HepG2 (cell line): Measurements from ENCODE around the gene TOR1A.
"Not testable (repeated sequence)": the region's sequence is repeated elsewhere in the genome, so short reads cannot be mapped to it uniquely, and the experiment has no call there.

Experiments used
- CTCF ChIP-seq: sonication (generic); formaldehyde crosslinking; IDR thresholded peaks from 2 replicates; pipeline ENCODE4 v1.5.0; 2020; ENCODE audit warnings: mild to moderate bottlenecking, missing genetic modification reagents, moderate library complexity
- FOSL1 ChIP-seq: sonication (generic); formaldehyde crosslinking; IDR thresholded peaks from 2 replicates; pipeline ENCODE4 v1.9.0; 2021; ENCODE audit warnings: missing genetic modification reagents, borderline replicate concordance
- POLR2AphosphoS2 ChIP-seq: IDR thresholded peaks from 2 replicates; pipeline ENCODE4 v1.6.1; 2011; ENCODE audit warnings: low read depth, low read length, improper control_type of control experiment
- POLR2G ChIP-seq: fragments of 200-400 bp; formaldehyde crosslinking; IDR thresholded peaks from 2 replicates; pipeline ENCODE4 v1.6.1; 2018; ENCODE audit warnings: mild to moderate bottlenecking, low read depth, low read length, moderate library complexity
- RBAK ChIP-seq: sonication (generic); formaldehyde crosslinking; IDR thresholded peaks from 2 replicates; pipeline ENCODE4 v1.5.1; 2020; ENCODE audit warnings: mild to moderate bottlenecking, missing genetic modification reagents
- ZBTB46 ChIP-seq: sonication (generic); formaldehyde crosslinking; IDR thresholded peaks from 2 replicates; pipeline ENCODE4 v1.4.0; 2020; ENCODE audit warnings: mild to moderate bottlenecking, missing genetic modification reagents, borderline replicate concordance
- ZNF124 ChIP-seq: sonication (generic); formaldehyde crosslinking; IDR thresholded peaks from 2 replicates; pipeline ENCODE4 v1.4.0; 2020; ENCODE audit warnings: missing genetic modification reagents
- ZNF180 ChIP-seq: sonication (generic); formaldehyde crosslinking; IDR thresholded peaks from 2 replicates; pipeline ENCODE4 v1.4.0; 2020; ENCODE audit warnings: low read depth, missing genetic modification reagents, borderline replicate concordance
- ZNF274 ChIP-seq: sonication (generic); formaldehyde crosslinking; IDR thresholded peaks from 2 replicates; pipeline ENCODE4 v1.5.1; 2020; ENCODE audit warnings: mild to moderate bottlenecking, missing genetic modification reagents
- ZNF7 ChIP-seq: IDR thresholded peaks from 2 replicates; pipeline ENCODE4 v1.6.1; 2016; ENCODE audit warnings: missing biosample characterization, missing genetic modification reagents
- TF ChIP-seq, protein P1 (sequence below): sonication (generic); formaldehyde crosslinking; IDR thresholded peaks from 2 replicates; pipeline ENCODE4 v1.5.0; 2020; ENCODE audit warnings: mild to moderate bottlenecking, missing genetic modification reagents
- TF ChIP-seq, protein P2 (sequence below): sonication (generic); formaldehyde crosslinking; IDR thresholded peaks from 2 replicates; pipeline ENCODE4 v1.8.1; 2023; ENCODE audit warnings: missing genetic modification reagents, inconsistent platforms, borderline replicate concordance
- TF ChIP-seq, protein P3 (sequence below): sonication (generic); formaldehyde crosslinking; conservative IDR thresholded peaks from 2 replicates; pipeline ENCODE4 v1.4.0; 2020; ENCODE audit warnings: missing genetic modification reagents

- TF ChIP-seq, protein P1, sequence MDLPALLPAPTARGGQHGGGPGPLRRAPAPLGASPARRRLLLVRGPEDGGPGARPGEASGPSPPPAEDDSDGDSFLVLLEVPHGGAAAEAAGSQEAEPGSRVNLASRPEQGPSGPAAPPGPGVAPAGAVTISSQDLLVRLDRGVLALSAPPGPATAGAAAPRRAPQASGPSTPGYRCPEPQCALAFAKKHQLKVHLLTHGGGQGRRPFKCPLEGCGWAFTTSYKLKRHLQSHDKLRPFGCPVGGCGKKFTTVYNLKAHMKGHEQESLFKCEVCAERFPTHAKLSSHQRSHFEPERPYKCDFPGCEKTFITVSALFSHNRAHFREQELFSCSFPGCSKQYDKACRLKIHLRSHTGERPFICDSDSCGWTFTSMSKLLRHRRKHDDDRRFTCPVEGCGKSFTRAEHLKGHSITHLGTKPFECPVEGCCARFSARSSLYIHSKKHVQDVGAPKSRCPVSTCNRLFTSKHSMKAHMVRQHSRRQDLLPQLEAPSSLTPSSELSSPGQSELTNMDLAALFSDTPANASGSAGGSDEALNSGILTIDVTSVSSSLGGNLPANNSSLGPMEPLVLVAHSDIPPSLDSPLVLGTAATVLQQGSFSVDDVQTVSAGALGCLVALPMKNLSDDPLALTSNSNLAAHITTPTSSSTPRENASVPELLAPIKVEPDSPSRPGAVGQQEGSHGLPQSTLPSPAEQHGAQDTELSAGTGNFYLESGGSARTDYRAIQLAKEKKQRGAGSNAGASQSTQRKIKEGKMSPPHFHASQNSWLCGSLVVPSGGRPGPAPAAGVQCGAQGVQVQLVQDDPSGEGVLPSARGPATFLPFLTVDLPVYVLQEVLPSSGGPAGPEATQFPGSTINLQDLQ (CRISPR knock-in tag): not testable (repeated sequence)
- not testable (repeated sequence) for TF ChIP-seq CTCF (CRISPR knock-in tag); POLR2AphosphoS2; ZNF180; ZNF7 (CRISPR knock-in tag); ZBTB46; ZNF124; RBAK (CRISPR knock-in tag); ZNF274; POLR2G; FOSL1 (CRISPR knock-in tag)
- TF ChIP-seq, protein P2, sequence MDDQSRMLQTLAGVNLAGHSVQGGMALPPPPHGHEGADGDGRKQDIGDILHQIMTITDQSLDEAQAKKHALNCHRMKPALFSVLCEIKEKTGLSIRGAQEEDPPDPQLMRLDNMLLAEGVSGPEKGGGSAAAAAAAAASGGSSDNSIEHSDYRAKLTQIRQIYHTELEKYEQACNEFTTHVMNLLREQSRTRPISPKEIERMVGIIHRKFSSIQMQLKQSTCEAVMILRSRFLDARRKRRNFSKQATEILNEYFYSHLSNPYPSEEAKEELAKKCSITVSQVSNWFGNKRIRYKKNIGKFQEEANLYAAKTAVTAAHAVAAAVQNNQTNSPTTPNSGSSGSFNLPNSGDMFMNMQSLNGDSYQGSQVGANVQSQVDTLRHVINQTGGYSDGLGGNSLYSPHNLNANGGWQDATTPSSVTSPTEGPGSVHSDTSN (CRISPR knock-in tag): not testable (repeated sequence)
- TF ChIP-seq, protein P3, sequence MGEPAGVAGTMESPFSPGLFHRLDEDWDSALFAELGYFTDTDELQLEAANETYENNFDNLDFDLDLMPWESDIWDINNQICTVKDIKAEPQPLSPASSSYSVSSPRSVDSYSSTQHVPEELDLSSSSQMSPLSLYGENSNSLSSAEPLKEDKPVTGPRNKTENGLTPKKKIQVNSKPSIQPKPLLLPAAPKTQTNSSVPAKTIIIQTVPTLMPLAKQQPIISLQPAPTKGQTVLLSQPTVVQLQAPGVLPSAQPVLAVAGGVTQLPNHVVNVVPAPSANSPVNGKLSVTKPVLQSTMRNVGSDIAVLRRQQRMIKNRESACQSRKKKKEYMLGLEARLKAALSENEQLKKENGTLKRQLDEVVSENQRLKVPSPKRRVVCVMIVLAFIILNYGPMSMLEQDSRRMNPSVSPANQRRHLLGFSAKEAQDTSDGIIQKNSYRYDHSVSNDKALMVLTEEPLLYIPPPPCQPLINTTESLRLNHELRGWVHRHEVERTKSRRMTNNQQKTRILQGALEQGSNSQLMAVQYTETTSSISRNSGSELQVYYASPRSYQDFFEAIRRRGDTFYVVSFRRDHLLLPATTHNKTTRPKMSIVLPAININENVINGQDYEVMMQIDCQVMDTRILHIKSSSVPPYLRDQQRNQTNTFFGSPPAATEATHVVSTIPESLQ (CRISPR knock-in tag): not testable (repeated sequence)
These were observed 39.0 kb downstream of the TOR1A start for GRCh38 chr9:129784970-129785369.
